Ectodermal cell (in vitro differentiated cells): ENCODE results near the gene ATP5MC3. TPM values are rescaled to one million over a fixed set of nuclear protein-coding genes. Genes with fewer than 3 reads are reported as not detected.
"Not testable (repeated sequence)": the region's sequence is repeated elsewhere in the genome, so short reads cannot be mapped to it uniquely, and the experiment has no call there.

Source experiments
- H3K27ac ChIP-seq: 2 replicates; pipeline ENCODE4 v1.7.0; 2013; ENCODE audit warnings: mild to moderate bottlenecking, low read depth, low read length; ENCODE audit not compliant: insufficient read depth, poor library complexity, severe bottlenecking
- H3K27me3 ChIP-seq: 2 replicates; pipeline ENCODE4 v1.7.0; 2013; ENCODE audit warnings: mild to moderate bottlenecking, low read length; ENCODE audit not compliant: insufficient read depth, control insufficient read depth, poor library complexity, severe bottlenecking
- H3K36me3 ChIP-seq: one replicate; pipeline ENCODE4 v1.7.0; 2013; ENCODE audit warnings: low read length; ENCODE audit not compliant: control insufficient read depth, insufficient read depth
- H3K4me1 ChIP-seq: one replicate; pipeline ENCODE4 v1.7.0; 2013; ENCODE audit warnings: low read length; ENCODE audit not compliant: control insufficient read depth, insufficient read depth
- H3K4me3 ChIP-seq: 2 replicates; pipeline ENCODE4 v1.7.0; 2013; ENCODE audit warnings: low read depth, low read length, control low read depth; ENCODE audit not compliant: insufficient read depth
- H3K9me3 ChIP-seq: 2 replicates; pipeline ENCODE4 v1.7.0; 2013; ENCODE audit warnings: mild to moderate bottlenecking, low read length, moderate library complexity; ENCODE audit not compliant: control insufficient read depth
- WGBS, 2 experiments: methylation state at CpG; one replicate each; pipeline ENCODE4 v1.1.7; 2013; ENCODE audit warnings: missing lambda C conversion rate in 2 of 2; 5-methylcytosine and 5-hydroxymethylcytosine counted together
- polyA plus RNA-seq, 4 experiments: library from polyadenylated mRNA; stranded (reverse); fragments of 50-300 nt; gene quantifications; one replicate each; pipeline ENCODE4 v1.2.3, GENCODE V29; 2013

ATP5MC3 gene
- polyA plus RNA-seq (2013, experiment 1 of 4) = 296 TPM
- 274 TPM for polyA plus RNA-seq (2013, experiment 2 of 4)
- 235 TPM for polyA plus RNA-seq (2013, experiment 3 of 4)
- 272 TPM for polyA plus RNA-seq (2013, experiment 4 of 4)

GRCh38 chr2:175181104-175181876 is at the start of gene ATP5MC3:
Gene ATP5MC3, minus strand, starts transcription at chr2:175181710. Its CDS starts 317 bp downstream, at chr2:175181393.
- Histone ChIP-seq H3K27me3 (no peaks in the 10 kb centered on the region), H3K4me1 (peaks cover 6% of the 10 kb centered on the region), H3K4me3 (peak within 1 kb of the TSS; percentile 89), H3K9me3 (no peaks in the 10 kb centered on the region), H3K36me3 (peaks cover 21% of the 10 kb centered on the region), H3K27ac (peak within 1 kb of the TSS; percentile 62)
- 0% methylated on average over 53 of the region's 53 CpGs for WGBS, 2 experiments

- H3K9me3 ChIP-seq, H3K4me1 ChIP-seq, H3K27me3 ChIP-seq, H3K36me3 ChIP-seq, H3K27ac ChIP-seq, H3K4me3 ChIP-seq: not testable (repeated sequence)
- 78 to 82% methylated on average over 4 of the region's 4 CpGs for WGBS, 2 experiments
Measured at GRCh38 chr2:175228601-175229000, 47.1 kb upstream of the ATP5MC3 start.

DNA sequence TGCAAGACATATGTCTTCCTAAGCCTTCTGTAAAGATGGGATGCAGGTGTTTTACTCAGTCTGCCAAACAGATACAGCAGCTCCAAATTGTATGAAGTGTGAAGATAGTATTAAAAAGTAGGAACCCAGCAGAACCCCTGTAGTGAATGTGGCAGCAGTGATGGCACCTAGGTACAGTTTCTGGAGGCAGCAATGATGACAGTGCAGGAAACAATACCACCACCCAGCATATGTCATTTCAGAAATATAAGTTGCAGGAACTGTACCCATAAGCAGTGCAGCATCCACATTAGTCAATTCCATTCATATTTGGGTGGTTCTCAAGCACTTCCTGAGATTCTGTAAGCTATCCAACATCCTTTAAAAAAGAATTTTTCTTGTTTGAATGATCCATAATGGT is 46.7 kb upstream of the ATP5MC3 start:
- no peaks in the 10 kb centered on the region for H3K36me3 ChIP-seq
- H3K4me1 ChIP-seq = no peaks in the 10 kb centered on the region
- H3K4me3 ChIP-seq = no peak overlapping the region
- no peak overlapping the region for H3K27ac ChIP-seq
- H3K9me3 ChIP-seq = no peaks in the 10 kb centered on the region
- H3K27me3 ChIP-seq = no peaks in the 10 kb centered on the region

DNA sequence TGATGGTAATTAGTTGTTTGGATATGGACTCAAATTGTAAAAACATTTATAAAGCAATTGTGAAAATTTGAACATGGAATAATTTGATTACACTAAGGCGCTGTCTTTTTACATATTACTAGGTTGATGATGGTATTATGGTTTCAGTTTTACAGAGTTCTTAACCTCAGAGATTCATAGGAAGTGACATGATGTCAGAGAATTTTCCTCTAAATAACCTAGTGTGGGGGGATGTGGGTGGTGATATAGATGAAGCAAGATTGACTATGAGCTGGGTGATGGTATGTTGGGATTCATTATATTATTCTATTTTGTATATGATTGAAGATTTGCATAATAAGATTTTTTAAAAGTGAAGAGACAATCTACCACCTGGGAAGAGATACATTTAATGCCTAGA is 45.9 kb upstream of the ATP5MC3 start:
- WGBS, 2 experiments = 95 to 100% methylated on average over 1 of the region's 1 CpG
- Histone ChIP-seq H3K4me3 (no peak overlapping the region), H3K27me3 (no peaks in the 10 kb centered on the region), H3K36me3 (no peaks in the 10 kb centered on the region), H3K9me3 (no peaks in the 10 kb centered on the region), H3K4me1 (no peaks in the 10 kb centered on the region), H3K27ac (no peak overlapping the region)

DNA sequence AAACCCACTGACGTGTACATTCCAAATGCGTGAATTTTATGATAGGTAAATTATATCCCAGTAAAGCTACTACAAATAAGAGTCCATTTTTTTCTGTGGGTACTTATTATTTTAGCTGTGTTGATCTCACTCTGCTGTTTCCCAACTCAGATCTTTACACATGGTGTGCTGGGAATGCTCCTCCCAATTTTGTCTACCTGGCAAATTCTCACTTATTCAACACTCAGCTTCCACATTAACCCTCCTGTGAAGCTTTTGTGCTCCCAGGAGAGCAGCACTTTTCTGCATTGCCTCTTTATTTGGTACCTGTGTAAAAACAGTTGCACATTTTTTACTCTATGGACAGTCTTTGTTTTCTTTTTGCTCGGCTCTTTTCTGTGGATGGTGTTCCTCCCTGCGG is 38.6 kb upstream of the ATP5MC3 start:
- WGBS, 2 experiments = 88 to 94% methylated on average over 3 to 4 of the region's 4 CpGs
- Histone ChIP-seq H3K27ac (no peak overlapping the region), H3K4me1 (no peaks in the 10 kb centered on the region), H3K36me3 (no peaks in the 10 kb centered on the region), H3K9me3 (no peaks in the 10 kb centered on the region), H3K27me3 (no peaks in the 10 kb centered on the region), H3K4me3 (no peak overlapping the region)

DNA sequence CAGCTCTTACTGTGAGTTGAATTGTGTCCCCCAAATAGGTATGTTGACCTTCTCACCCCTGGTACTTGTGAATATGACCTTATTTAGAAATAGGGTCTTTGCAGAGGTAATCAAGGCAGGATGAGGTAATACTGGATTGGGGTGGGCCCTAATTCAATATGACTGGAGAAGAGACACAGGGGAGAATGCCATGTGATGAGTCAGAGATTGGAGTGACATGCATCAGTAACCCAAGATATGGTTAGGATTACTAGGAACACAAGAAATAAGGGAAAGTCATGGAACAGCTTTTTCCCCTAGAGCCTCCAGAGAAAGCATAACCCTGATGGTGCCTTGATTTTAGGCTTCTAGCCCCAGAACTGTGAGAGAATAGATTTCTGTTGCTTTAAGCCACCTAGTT is 37.0 kb upstream of the ATP5MC3 start:
- H3K4me3 ChIP-seq = no peak overlapping the region
- no peak overlapping the region for H3K27ac ChIP-seq
- no peaks in the 10 kb centered on the region for H3K4me1 ChIP-seq
- no peaks in the 10 kb centered on the region for H3K9me3 ChIP-seq
- no peaks in the 10 kb centered on the region for H3K27me3 ChIP-seq
- H3K36me3 ChIP-seq = no peaks in the 10 kb centered on the region

GRCh38 chr2:175207741-175208438 is 26.4 kb upstream of the ATP5MC3 start:
- no peaks in the 10 kb centered on the region for H3K4me1 ChIP-seq
- 88 to 91% methylated on average over 6 of the region's 6 CpGs for WGBS, 2 experiments
- H3K36me3 ChIP-seq = no peaks in the 10 kb centered on the region
- H3K9me3 ChIP-seq = no peaks in the 10 kb centered on the region
- no peaks in the 10 kb centered on the region for H3K27me3 ChIP-seq
- H3K4me3 ChIP-seq = no peak overlapping the region
- no peak overlapping the region for H3K27ac ChIP-seq

DNA sequence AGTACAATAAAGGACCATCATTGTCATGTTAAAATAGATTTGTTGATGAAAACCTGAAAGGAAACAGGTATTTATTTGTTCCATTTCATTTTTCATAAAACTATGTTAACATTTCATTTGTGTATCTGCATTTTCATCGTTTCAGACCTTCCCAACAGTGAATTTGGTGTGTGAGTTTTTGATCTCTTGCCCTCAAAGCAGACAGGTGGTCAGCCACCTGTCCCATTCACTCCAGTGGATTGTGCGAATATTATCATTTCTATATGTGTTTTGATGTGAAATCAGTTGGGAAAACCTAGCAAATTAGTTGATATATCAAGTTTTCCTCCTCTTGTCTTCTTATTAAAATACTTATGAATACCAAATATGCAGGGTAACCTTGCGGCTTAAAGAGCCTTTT is 25.4 kb upstream of the ATP5MC3 start:
- H3K27me3 ChIP-seq = no peaks in the 10 kb centered on the region
- H3K36me3 ChIP-seq = no peaks in the 10 kb centered on the region
- no peak overlapping the region for H3K27ac ChIP-seq
- WGBS, 2 experiments = 92 to 98% methylated on average over 2 to 3 of the region's 3 CpGs
- no peaks in the 10 kb centered on the region for H3K4me1 ChIP-seq
- H3K9me3 ChIP-seq = no peaks in the 10 kb centered on the region
- H3K4me3 ChIP-seq = no peak overlapping the region

- Histone ChIP-seq H3K36me3 (no peaks in the 10 kb centered on the region), H3K27me3 (no peaks in the 10 kb centered on the region), H3K9me3 (no peaks in the 10 kb centered on the region), H3K27ac (no peak overlapping the region), H3K4me1 (no peaks in the 10 kb centered on the region), H3K4me3 (no peak overlapping the region)
- 96 to 100% methylated on average over 1 to 2 of the region's 3 CpGs for WGBS, 2 experiments
Measured at GRCh38 chr2:175205523-175205922, 24.0 kb upstream of the ATP5MC3 start.

DNA sequence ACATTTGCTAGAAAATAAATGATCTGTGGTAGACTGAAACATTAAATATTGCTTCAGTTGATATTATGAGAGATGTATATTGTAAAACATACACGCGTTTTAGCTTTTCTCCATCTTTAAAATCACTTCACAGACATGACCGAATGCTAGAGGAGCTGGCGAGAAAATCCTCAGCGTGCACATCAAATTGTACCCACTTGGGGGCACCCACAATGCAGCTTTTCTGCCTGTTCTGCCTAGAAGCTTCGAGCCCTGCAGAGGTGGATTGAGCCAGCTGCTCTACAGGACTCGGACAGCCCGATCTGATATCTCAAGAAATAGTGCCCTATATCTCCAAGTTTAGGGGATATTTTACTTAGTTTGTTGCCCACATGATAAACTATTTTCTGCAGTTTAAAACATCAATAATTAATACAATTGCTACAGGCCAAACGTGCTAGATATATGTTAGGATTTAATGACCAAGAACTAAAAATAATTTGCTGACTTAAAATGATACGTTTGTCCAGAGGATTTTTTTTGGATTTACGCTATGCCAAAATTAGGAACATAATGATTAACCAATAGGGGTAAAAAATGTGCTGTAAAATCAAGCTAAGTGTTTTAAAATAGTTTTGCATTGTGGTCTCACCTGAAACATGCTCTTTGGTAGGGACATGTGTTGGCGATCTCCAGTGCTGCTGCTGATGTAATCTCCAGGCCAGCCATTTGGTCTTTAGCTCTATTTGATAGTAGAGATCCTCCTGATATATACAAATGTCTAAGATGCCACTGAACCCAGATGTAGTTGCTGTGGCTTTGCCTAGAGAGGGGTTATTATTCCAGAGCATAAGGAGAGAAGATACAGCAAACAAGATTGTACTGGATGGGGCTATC is 22.3 kb upstream of the ATP5MC3 start:
- Histone ChIP-seq H3K4me3 (no peak overlapping the region), H3K9me3 (no peaks in the 10 kb centered on the region), H3K36me3 (no peaks in the 10 kb centered on the region), H3K27me3 (no peaks in the 10 kb centered on the region), H3K27ac (no peak overlapping the region), H3K4me1 (no peaks in the 10 kb centered on the region)
- WGBS, 2 experiments = 52 to 54% methylated on average over 12 of the region's 12 CpGs
